C4-2B (cell line): Measurements from ENCODE around the gene C2CD2L.
"Not testable (repeated sequence)": the region's sequence is repeated elsewhere in the genome, so short reads cannot be mapped to it uniquely, and the experiment has no call there.

Experiments
- ZFX ChIP-seq: fragments of 450-650 bp; IDR thresholded peaks from 2 replicates; pipeline ENCODE4 v1.6.1; 2017
- TF ChIP-seq, protein P1 (sequence below): fragments of 450-650 bp; conservative IDR thresholded peaks from 2 replicates; pipeline ENCODE4 v1.5.1; 2017; ENCODE audit warnings: mild to moderate bottlenecking

DNA sequence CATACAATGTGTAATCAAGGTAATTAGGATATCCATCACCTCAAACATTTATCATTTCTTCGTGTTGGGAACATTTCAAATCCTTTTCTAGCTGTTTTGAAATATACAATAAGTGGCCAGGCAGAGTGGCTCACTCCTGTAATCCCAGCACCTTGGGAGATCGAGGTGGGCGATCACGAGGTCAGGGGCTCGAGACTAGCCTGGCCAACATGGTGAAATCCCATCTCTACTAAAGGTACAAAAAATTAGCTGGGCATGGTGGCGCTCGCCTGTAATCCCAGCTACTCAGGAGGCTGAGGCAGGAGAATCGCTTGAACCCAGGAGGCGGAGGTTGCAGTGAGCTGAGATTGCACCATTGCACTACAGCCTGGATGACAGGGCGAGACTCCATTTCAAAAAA, 32.1 kb downstream of the C2CD2L start:
- TF ChIP-seq, protein P1, sequence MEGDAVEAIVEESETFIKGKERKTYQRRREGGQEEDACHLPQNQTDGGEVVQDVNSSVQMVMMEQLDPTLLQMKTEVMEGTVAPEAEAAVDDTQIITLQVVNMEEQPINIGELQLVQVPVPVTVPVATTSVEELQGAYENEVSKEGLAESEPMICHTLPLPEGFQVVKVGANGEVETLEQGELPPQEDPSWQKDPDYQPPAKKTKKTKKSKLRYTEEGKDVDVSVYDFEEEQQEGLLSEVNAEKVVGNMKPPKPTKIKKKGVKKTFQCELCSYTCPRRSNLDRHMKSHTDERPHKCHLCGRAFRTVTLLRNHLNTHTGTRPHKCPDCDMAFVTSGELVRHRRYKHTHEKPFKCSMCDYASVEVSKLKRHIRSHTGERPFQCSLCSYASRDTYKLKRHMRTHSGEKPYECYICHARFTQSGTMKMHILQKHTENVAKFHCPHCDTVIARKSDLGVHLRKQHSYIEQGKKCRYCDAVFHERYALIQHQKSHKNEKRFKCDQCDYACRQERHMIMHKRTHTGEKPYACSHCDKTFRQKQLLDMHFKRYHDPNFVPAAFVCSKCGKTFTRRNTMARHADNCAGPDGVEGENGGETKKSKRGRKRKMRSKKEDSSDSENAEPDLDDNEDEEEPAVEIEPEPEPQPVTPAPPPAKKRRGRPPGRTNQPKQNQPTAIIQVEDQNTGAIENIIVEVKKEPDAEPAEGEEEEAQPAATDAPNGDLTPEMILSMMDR, result not testable (repeated sequence)
- not testable (repeated sequence) for TF ChIP-seq ZFX
